HG03064 (cell line): ENCODE measurements around the gene SLC52A1.
"Not testable (repeated sequence)": the region's sequence is repeated elsewhere in the genome, so short reads cannot be mapped to it uniquely, and the experiment has no call there.

Source experiments
- ATAC-seq: cut with Tn5 transposase; IDR thresholded peaks from one replicate; pipeline ENCODE4 v1.9.1; 2021; ENCODE audit warnings: low read depth; ENCODE audit not compliant: unreplicated experiment

SLC52A1 gene

DNA sequence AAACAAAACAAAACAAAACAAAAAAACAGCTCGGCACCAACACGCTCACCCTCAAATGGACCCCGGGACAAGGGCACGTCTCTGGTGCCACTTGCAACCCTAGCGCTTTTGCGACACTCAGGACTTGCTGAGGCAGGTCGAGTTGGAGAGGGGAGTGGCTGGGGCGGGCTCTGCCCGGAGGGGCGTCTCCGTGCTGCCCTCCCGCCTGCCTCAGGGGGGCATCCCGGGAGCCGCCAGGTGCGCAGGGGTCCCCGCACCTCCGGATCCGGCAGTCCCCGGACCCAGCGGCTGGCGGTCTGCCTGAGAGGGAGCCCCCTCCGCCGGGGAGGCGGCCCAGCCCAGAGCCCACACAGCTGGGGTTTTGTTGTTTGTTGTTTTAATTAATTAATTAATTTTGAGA lies at the start of gene SLC52A1:
SLC52A1 (minus strand) TSS at position 112 of the 400 bp plus-strand sequence. CDS start 820 bp downstream, outside the sequence.
- ATAC-seq = no peak

- ATAC-seq = no peak
Observed at GRCh38 chr17:5080591-5080990, 45.4 kb upstream of the SLC52A1 start.

DNA sequence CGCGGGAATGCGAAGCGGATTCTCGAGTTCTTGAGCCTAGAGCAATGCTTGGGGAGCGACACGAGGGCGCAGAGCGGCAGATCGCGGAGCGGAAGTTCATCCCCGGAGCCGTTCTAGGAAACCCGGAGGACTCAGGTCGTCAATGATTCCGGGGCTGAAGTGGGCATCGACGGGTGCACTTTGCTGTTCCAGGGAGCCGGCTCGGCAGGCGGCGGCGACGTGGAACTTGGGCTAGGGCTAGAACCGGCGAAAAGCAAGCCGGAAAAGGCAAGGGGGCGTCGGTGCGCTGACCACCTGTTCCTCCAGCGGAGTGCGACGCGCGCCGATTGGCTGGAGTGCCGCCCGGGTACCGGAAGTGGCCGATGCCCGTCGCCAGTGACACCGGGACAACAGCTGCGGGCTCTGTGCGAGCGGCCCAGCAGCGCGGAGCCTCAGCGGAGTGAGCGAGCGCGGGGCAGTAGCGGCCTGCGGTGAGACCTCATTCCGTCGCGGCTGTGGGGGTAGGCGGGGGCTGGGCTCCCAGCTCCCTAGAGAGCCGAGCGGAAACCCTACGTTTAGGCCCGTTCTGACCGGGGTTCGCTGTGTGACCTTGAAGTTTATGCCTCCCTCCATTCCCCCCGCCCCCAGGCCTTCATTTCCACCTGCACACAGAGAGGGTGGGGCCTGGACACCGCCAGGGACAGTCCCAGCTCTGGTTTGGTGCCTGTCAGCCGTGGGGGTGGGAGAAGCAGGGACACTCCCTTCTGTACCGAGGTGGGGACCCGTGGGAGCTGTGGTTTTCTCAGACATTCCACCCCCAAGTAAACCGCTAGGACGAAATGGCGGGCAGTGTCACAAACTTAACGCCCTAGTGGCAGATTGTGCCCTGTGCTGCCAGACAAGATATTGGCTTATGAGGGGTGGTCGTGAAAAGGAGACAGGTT lies 43.1 kb upstream of the SLC52A1 start, which contains the start of gene ZFP3:
ZFP3 (plus strand) TSS at position 362 of the 923 bp plus-strand sequence. CDS start 13,038 bp downstream, outside the sequence.
- no peak for ATAC-seq

- ATAC-seq = no peak
Observed at GRCh38 chr17:5077781-5078105, 42.5 kb upstream of the SLC52A1 start.

GRCh38 chr17:5077275-5077674 lies 42.0 kb upstream of the SLC52A1 start:
- ATAC-seq = not testable (repeated sequence)

- ATAC-seq = not testable (repeated sequence)
Observed at GRCh38 chr17:5075472-5075871, 40.2 kb upstream of the SLC52A1 start.

DNA sequence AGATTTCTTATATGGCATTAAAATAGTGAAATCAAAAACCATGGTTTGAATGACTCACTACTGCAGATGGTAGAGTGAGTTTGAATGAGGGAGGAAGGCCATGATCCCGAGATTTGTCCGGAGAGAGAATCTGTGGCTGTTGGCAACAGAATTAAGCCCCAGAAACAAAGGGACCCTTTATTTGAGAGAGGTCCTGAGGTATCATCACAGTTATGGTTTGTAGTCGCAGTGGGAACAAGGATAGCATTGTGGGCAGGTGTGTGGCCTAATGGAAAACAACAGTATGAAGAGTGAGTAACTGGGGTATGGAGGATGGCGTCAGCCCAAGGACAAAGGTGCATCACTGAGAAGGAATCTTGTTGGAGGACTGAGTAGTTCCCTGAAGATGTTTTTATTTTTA lies 34.5 kb upstream of the SLC52A1 start:
- no peak for ATAC-seq

DNA sequence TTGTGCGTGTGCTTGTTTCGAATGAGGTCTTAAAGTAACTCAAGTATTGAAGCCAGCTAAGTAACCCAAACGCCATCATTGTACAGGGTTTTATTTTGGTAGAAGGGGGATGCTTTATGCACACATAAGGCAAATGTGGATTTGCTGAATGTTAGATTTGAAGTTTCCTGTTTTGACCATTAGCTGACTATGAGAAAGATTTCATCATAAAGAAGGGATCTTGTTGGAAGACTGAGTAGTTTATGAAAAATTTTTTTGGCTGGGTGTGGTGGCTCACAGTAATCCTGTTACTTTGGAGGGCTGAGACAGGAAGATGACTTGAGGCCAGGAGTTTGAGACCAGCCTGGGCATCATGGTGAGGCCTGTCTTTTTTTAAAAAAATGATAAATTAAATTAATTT lies 33.0 kb upstream of the SLC52A1 start:
- ATAC-seq = no peak

DNA sequence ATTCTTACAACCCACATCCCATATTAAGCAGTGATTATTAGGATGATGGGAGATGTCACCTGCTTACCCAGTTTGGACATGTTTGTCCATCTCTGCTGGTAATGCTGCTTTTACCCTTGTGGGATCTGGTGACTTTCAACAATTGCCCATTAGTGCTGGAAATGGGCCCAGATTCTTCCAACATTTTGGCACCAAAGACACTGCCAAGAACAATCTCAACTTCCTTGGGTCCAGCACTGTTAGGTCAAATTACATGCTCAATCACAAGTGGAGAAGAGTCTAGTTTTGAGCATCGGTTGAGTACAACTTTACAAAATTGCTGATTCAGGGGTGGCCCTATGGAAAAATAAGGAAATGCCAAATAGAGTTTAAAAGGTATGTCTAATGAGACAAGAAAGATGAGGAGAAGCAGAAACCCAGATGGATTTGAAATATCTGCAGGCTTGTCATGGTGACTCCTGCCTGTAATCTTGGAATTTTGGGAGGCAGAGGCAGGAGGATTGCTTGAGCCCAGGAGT lies 30.1 kb upstream of the SLC52A1 start:
- no peak for ATAC-seq

GRCh38 chr17:5055543-5055942 lies 20.3 kb upstream of the SLC52A1 start:
- ATAC-seq = no peak

DNA sequence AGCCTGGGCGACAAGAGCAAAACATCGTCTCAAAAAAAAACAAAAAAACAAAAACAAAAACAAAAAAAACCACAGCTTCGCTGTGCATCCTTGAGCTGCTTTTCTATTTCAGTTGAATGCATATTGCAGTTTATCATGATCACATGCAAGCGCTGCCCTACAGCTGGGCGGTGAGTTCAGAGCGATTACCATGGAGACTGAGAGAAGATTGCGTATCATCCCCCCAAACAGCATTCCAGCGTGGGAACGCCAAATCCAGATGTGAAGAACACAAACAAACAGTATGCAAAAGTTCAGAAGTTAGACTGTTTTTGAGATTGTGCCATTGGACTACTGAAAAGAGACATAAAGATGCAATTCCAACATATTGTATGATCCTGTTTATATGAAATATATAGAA lies 15.1 kb upstream of the SLC52A1 start:
- ATAC-seq = no peak

DNA sequence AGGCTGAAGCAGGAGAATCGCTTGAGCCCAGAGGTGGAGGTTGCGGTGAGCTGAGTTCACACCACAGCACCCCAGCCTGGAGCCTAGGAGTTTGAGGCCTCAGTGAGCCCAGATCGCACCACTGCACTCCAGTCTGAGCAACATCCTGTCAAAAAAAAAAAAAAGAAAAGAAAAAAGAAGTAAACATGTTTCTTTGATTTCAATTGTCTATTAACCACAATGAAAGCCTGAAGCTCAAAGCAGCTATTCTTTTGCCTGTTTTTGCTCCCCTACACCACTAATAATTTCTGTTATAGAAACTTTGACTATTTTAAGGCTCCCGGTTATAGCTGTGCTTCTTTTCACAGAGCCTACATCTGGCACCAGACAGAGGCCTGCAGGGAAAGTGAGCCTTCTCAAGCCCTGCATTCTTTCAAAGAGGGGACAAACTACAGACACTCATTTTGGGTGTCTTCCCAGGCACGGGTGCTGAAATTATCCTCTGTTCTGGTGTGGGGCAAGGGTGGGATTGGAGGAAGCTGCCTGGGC lies 14.2 kb upstream of the SLC52A1 start:
- ATAC-seq = no peak

DNA sequence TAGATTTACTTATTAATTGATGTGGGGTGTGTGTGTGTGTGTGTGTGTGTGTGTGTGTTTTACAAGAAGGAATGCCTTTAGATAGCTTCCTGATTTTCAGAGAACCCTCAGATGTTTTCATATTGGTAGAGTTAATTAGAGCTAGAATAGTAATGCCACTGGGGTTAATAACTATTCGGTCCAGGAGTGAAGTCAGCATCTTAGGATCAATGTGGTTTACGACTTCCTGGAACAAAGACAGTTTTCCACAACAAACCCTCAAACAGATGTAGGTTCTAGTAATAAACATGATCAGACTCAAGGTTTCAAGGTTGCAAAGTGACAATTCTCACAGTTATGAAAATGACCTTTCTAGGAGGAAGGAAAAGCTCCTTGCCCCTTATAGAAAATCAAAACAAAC lies 12.2 kb upstream of the SLC52A1 start:
- ATAC-seq = no peak

DNA sequence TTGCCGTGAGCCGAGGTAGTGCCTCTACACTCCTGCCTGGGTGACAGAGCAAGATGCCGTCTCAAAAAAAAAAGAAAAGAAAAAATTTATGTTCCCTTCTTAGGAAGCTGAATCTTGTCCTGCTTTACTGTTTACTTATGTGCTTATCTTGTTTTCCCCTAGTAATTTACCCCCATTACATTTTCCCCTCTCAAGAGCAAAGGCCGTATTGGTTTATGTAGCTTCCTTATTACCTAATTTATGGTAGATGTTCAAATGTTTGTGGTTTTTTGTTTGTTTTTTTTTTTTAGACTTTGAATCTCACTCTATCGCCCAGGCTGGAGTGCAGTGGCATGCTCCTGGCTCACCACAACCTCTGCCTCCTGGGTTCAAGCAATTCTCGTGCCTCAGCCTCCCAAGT lies 10.3 kb upstream of the SLC52A1 start:
- ATAC-seq = no peak

DNA sequence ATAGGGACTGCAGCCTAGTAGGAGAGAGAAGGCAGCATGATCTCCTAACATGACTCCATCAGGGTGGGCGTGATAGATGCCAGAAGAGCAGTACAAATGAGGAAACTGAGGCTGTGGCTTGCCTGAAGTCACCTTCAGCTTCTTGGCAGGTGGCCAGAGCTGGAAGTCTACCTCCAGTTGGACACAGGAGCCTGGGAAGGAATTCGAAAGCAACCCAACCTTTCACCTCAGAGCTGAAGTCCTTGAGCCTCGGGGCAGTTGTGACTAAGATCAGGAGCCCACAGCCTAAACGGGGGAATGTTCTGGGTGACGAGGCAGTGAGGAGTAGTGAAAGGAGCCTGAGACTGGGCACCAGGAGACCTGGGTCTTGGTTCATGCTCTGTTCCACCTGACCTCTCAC lies 9.4 kb upstream of the SLC52A1 start:
- ATAC-seq = no peak

- no peak for ATAC-seq
Observed at GRCh38 chr17:5043524-5043923, 8.3 kb upstream of the SLC52A1 start.

- no peak for ATAC-seq
Observed at GRCh38 chr17:5042157-5043022, 7.2 kb upstream of the SLC52A1 start.

DNA sequence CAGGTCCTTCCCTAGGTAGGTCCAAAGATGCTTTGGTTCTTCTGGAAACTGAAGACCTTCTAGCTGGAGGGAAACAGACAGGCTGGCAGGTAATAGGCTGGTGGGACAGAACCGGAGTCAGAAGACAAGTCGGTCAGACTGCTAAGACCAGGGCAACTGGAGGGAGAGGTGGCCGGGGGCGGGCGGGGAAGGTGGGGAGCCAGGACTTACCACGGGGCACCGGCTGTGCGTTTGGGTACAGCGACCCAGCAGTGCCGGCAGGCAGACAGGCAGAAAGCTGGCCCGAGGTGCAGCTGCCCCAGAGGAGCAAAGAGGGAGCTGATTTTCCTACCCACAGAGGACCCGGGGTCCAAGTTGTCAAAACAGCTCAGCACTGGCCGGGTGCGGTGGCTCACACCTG lies 575 bp downstream of the SLC52A1 start:
- ATAC-seq = no peak

GRCh38 chr17:5034063-5034462 lies 1.2 kb downstream of the SLC52A1 start:
- ATAC-seq = no peak

- no peak for ATAC-seq
Observed at GRCh38 chr17:5033352-5034015, 1.7 kb downstream of the SLC52A1 start.
